K562 (cell line): ENCODE measurements around the gene CTSD. TPM values are rescaled to one million over a fixed set of nuclear protein-coding genes. Genes with fewer than 3 reads are reported as not detected.
A peak's percentile ranks its signal among the peaks of the same experiment; 100 is the strongest.

Experiments
- FOSL1 ChIP-seq: fragments of 200-800 bp; sonication (Bioruptor generic); conservative IDR thresholded peaks from 2 replicates; pipeline ENCODE4 v1.6.1; 2016; ENCODE audit warnings: missing genetic modification characterization, missing compliant biosample characterization
- FOXA3 ChIP-seq, 2 experiments: fragments of 450-650 bp in 1 of 2; sonication (generic) in 1 of 2; formaldehyde crosslinking; IDR thresholded peaks in 1 of 2; conservative IDR thresholded peaks in 1 of 2; 2 replicates each; pipeline versions ENCODE4 v1.4.0 to v1.8.0; 2020 to 2022; ENCODE audit warnings: mild to moderate bottlenecking in 2 of 2, missing genetic modification reagents in 1 of 2
- HDGF ChIP-seq: fragments of 450-650 bp; IDR thresholded peaks from 2 replicates; pipeline ENCODE4 v1.6.1; 2016
- PBX2 ChIP-seq, 2 experiments: IDR thresholded peaks in 1 of 2; conservative IDR thresholded peaks in 1 of 2; 2 replicates each; pipeline ENCODE4 v1.6.1; 2016; ENCODE audit warnings: low read depth in 2 of 2, mild to moderate bottlenecking in 1 of 2, missing compliant biosample characterization in 1 of 2, missing genetic modification characterization in 1 of 2, moderate library complexity in 1 of 2
- TFAP4 ChIP-seq: sonication (generic); formaldehyde crosslinking; IDR thresholded peaks from 2 replicates; pipeline ENCODE4 v1.8.0; 2022; ENCODE audit warnings: missing genetic modification reagents, mild to moderate bottlenecking, moderate library complexity, borderline replicate concordance
- polyA plus RNA-seq, 8 experiments: library from polyadenylated mRNA; depleted of rRNA in 4 of 8; stranded (reverse) in 5 of 8; unstranded in 3 of 8; fragments of >200 nt; fragmentation: Nextera tagmentation in 2 of 8; fragmentation: Illumina TruSeq in 1 of 8; extraction: Ambion mirVana in 2 of 8; extraction: Trizol in 1 of 8; gene quantifications; 2 replicates each; pipeline versions ENCODE4 v1.2.1 to v1.2.3, GENCODE V29; 2011 to 2014; ENCODE audit warnings: inconsistent platforms in 1 of 8, missing spikeins in 1 of 8
- total RNA-seq, 7 experiments: library from RNA; depleted of rRNA in 6 of 7; stranded (reverse); fragments of >200 nt in 6 of 7; fragmentation: Illumina TruSeq in 2 of 7; extraction: Trizol in 2 of 7; gene quantifications; 2 replicates each; pipeline versions ENCODE4 v1.2.1 to v1.2.3, GENCODE V29; 2011 to 2021; ENCODE audit warnings: low replicate concordance in 1 of 7
- TF ChIP-seq, protein P1 (sequence below): sonication (generic); formaldehyde crosslinking; IDR thresholded peaks from 2 replicates; pipeline ENCODE4 v1.8.0; 2023; ENCODE audit warnings: mild to moderate bottlenecking, missing genetic modification reagents
- TF ChIP-seq, protein P2 (sequence below): fragments of 200-600 bp; sonication (generic); IDR thresholded peaks from one replicate; pipeline ENCODE4 v1.6.1; 2012; ENCODE audit warnings: mild to moderate bottlenecking, low read depth, low read length, inconsistent platforms

The CTSD gene
- total and polyA plus RNA-seq, 9 of the 15 experiments (the other 6 are each of a cell fraction or from before 2014, with no cell fraction given) = 1.0 to 112 (median 40.9) TPM

GRCh38 chr11:1770528-1770927 lies 6.8 kb upstream of the CTSD start (continued):
- no peak for TF ChIP-seq PBX2 (CRISPR knock-in tag; IDR thresholded peaks at IDR 0.05; ENCODE audit: low read depth)
- TF ChIP-seq PBX2 (tag; conservative IDR thresholded peaks at IDR 0.05; ENCODE audit: low read depth) = peak; percentile 54
- TF ChIP-seq FOXA3 (CRISPR knock-in tag; conservative IDR thresholded peaks at IDR 0.05 in 1 of 2, IDR thresholded peaks at IDR 0.05 in 1 of 2) = no peak
- no peak for TF ChIP-seq TFAP4 (CRISPR knock-in tag)
- TF ChIP-seq, protein P1, sequence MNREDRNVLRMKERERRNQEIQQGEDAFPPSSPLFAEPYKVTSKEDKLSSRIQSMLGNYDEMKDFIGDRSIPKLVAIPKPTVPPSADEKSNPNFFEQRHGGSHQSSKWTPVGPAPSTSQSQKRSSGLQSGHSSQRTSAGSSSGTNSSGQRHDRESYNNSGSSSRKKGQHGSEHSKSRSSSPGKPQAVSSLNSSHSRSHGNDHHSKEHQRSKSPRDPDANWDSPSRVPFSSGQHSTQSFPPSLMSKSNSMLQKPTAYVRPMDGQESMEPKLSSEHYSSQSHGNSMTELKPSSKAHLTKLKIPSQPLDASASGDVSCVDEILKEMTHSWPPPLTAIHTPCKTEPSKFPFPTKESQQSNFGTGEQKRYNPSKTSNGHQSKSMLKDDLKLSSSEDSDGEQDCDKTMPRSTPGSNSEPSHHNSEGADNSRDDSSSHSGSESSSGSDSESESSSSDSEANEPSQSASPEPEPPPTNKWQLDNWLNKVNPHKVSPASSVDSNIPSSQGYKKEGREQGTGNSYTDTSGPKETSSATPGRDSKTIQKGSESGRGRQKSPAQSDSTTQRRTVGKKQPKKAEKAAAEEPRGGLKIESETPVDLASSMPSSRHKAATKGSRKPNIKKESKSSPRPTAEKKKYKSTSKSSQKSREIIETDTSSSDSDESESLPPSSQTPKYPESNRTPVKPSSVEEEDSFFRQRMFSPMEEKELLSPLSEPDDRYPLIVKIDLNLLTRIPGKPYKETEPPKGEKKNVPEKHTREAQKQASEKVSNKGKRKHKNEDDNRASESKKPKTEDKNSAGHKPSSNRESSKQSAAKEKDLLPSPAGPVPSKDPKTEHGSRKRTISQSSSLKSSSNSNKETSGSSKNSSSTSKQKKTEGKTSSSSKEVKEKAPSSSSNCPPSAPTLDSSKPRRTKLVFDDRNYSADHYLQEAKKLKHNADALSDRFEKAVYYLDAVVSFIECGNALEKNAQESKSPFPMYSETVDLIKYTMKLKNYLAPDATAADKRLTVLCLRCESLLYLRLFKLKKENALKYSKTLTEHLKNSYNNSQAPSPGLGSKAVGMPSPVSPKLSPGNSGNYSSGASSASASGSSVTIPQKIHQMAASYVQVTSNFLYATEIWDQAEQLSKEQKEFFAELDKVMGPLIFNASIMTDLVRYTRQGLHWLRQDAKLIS (CRISPR knock-in tag) = no peak
- TF ChIP-seq, protein P2, sequence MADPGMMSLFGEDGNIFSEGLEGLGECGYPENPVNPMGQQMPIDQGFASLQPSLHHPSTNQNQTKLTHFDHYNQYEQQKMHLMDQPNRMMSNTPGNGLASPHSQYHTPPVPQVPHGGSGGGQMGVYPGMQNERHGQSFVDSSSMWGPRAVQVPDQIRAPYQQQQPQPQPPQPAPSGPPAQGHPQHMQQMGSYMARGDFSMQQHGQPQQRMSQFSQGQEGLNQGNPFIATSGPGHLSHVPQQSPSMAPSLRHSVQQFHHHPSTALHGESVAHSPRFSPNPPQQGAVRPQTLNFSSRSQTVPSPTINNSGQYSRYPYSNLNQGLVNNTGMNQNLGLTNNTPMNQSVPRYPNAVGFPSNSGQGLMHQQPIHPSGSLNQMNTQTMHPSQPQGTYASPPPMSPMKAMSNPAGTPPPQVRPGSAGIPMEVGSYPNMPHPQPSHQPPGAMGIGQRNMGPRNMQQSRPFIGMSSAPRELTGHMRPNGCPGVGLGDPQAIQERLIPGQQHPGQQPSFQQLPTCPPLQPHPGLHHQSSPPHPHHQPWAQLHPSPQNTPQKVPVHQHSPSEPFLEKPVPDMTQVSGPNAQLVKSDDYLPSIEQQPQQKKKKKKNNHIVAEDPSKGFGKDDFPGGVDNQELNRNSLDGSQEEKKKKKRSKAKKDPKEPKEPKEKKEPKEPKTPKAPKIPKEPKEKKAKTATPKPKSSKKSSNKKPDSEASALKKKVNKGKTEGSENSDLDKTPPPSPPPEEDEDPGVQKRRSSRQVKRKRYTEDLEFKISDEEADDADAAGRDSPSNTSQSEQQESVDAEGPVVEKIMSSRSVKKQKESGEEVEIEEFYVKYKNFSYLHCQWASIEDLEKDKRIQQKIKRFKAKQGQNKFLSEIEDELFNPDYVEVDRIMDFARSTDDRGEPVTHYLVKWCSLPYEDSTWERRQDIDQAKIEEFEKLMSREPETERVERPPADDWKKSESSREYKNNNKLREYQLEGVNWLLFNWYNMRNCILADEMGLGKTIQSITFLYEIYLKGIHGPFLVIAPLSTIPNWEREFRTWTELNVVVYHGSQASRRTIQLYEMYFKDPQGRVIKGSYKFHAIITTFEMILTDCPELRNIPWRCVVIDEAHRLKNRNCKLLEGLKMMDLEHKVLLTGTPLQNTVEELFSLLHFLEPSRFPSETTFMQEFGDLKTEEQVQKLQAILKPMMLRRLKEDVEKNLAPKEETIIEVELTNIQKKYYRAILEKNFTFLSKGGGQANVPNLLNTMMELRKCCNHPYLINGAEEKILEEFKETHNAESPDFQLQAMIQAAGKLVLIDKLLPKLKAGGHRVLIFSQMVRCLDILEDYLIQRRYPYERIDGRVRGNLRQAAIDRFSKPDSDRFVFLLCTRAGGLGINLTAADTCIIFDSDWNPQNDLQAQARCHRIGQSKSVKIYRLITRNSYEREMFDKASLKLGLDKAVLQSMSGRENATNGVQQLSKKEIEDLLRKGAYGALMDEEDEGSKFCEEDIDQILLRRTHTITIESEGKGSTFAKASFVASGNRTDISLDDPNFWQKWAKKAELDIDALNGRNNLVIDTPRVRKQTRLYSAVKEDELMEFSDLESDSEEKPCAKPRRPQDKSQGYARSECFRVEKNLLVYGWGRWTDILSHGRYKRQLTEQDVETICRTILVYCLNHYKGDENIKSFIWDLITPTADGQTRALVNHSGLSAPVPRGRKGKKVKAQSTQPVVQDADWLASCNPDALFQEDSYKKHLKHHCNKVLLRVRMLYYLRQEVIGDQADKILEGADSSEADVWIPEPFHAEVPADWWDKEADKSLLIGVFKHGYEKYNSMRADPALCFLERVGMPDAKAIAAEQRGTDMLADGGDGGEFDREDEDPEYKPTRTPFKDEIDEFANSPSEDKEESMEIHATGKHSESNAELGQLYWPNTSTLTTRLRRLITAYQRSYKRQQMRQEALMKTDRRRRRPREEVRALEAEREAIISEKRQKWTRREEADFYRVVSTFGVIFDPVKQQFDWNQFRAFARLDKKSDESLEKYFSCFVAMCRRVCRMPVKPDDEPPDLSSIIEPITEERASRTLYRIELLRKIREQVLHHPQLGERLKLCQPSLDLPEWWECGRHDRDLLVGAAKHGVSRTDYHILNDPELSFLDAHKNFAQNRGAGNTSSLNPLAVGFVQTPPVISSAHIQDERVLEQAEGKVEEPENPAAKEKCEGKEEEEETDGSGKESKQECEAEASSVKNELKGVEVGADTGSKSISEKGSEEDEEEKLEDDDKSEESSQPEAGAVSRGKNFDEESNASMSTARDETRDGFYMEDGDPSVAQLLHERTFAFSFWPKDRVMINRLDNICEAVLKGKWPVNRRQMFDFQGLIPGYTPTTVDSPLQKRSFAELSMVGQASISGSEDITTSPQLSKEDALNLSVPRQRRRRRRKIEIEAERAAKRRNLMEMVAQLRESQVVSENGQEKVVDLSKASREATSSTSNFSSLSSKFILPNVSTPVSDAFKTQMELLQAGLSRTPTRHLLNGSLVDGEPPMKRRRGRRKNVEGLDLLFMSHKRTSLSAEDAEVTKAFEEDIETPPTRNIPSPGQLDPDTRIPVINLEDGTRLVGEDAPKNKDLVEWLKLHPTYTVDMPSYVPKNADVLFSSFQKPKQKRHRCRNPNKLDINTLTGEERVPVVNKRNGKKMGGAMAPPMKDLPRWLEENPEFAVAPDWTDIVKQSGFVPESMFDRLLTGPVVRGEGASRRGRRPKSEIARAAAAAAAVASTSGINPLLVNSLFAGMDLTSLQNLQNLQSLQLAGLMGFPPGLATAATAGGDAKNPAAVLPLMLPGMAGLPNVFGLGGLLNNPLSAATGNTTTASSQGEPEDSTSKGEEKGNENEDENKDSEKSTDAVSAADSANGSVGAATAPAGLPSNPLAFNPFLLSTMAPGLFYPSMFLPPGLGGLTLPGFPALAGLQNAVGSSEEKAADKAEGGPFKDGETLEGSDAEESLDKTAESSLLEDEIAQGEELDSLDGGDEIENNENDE = no peak
- TF ChIP-seq FOSL1 (tag) = no peak
- no peak for TF ChIP-seq HDGF
